Measurements from ENCODE around the gene RAB31.

DNA sequence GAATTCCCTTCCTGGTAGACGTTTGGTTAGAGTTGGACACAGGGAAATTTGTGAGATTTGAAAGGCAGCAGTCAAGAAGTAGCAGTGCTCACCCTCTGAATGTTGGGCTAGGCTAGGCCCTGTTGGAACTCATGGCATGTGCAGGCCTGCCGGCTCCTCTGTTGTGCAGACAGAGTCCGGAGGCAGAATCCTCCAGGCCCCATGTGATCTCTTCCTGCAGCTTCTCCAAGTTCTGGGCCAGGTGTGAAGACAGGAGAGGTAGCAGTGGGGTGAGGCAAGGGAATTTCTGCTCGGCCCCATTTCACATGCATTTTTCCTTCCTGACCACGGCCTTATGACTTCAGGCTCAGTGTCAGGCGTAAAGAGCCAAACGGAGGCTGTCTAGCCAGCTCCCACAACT, 36.9 kb upstream of the RAB31 start:
- TF ChIP-seq EZH2 (IDR thresholded peaks at IDR 0.05; ENCODE audit: borderline replicate concordance, low read length): no peak
- TF ChIP-seq, protein P1, sequence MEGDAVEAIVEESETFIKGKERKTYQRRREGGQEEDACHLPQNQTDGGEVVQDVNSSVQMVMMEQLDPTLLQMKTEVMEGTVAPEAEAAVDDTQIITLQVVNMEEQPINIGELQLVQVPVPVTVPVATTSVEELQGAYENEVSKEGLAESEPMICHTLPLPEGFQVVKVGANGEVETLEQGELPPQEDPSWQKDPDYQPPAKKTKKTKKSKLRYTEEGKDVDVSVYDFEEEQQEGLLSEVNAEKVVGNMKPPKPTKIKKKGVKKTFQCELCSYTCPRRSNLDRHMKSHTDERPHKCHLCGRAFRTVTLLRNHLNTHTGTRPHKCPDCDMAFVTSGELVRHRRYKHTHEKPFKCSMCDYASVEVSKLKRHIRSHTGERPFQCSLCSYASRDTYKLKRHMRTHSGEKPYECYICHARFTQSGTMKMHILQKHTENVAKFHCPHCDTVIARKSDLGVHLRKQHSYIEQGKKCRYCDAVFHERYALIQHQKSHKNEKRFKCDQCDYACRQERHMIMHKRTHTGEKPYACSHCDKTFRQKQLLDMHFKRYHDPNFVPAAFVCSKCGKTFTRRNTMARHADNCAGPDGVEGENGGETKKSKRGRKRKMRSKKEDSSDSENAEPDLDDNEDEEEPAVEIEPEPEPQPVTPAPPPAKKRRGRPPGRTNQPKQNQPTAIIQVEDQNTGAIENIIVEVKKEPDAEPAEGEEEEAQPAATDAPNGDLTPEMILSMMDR (conservative IDR thresholded peaks at IDR 0.05 in 1 of 2, IDR thresholded peaks at IDR 0.05 in 1 of 2; ENCODE audit: extremely low read depth in 1 of 2, insufficient read depth in 1 of 2, low read depth in 1 of 2, low read length in 2 of 2): no peak
